Effector memory CD8-positive, alpha-beta T cell (primary cell): ENCODE results near the gene ETFB.
A peak's percentile ranks its signal among the peaks of the same experiment; 100 is the strongest.

Experiments used
- ATAC-seq: fragments of 150-1000 bp; cut with Tn5 transposase; replicated peaks from 2 replicates; pipeline ENCODE4 v1.10.0; 2021; ENCODE audit warnings: mild to moderate bottlenecking, moderate library complexity
- DNase-seq, 3 experiments: peaks; one replicate each; pipeline ENCODE4 v3.0.0; 2021
- H3K27ac Mint-ChIP-seq, 2 donors: one replicate each; pipeline ENCODE4 v1.8.0; 2022; ENCODE audit warnings: mild to moderate bottlenecking in 2 of 2, mixed read lengths in 2 of 2, moderate library complexity in 2 of 2
- H3K27me3 Mint-ChIP-seq, 2 donors: one replicate each; pipeline ENCODE4 v1.8.0; 2022; ENCODE audit warnings: mixed read lengths in 2 of 2
- H3K36me3 Mint-ChIP-seq: one replicate; pipeline ENCODE4 v1.8.0; 2022; ENCODE audit warnings: mild to moderate bottlenecking, moderate library complexity, mixed read lengths; ENCODE audit not compliant: insufficient read depth
- H3K4me1 Mint-ChIP-seq, 2 donors: one replicate each; pipeline ENCODE4 v1.8.0; 2022; ENCODE audit warnings: low read depth in 2 of 2, mixed read lengths in 2 of 2
- H3K4me3 Mint-ChIP-seq, 2 donors: one replicate each; pipeline ENCODE4 v1.8.0; 2022; ENCODE audit warnings: mild to moderate bottlenecking in 2 of 2, mixed read lengths in 2 of 2, moderate library complexity in 2 of 2
- H3K9me3 Mint-ChIP-seq, 2 donors: one replicate each; pipeline ENCODE4 v1.8.0; 2022; ENCODE audit warnings: mixed read lengths in 2 of 2

Gene ETFB

DNA sequence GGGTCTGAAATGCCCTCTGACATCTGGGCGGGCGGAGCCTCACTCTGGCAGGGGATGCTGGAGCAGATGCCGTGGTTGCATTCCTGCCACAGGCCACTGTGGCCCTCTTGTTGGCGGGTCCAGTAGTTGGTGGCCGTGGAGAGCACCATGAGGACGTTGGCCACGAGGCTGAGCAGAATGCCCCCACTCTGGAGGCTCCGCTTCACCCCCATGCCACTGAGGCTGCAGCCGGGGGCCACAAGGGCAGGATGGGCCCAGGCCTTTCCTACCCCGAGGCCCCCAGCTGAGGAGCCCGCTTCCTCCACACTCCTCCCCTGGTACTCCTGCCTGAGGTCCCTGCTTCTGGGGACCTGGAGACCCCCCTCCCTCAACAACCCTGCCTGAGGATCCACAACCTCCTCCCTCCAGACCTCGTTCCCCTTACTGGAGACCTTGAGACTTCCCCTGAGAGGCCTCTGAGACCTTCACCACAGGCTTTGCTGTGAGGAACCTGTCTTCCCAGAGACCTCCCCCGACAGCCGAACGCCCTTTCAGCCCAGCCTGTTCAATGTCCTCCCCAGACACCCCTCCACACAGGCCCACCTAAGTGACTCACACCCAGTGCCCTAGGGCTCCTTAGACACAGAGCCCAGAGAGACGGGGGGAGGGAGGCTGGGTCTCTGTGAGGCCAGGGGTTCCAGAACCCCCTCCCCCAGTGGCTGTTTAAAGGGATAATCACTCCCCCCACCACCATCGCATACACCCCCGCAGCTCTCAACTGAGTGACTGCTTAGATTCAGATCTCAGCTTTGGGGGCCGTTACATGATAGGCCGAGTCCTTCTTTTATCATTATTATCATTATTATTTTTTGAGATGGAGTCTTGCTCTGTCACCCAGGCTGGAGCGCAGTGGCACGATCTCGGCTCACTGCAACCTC, 2.4 kb upstream of the ETFB start, which contains the start of gene CLDND2:
Gene CLDND2, minus strand, starts transcription at position 638 of the 917 bp plus-strand sequence. Its CDS starts 426 bp downstream, at position 212.
- Mint-ChIP-seq H3K27me3 (no peaks in the 10 kb centered on the region), H3K36me3 (peaks cover 59% of the 10 kb centered on the region), H3K4me3 (peak within 1 kb of the TSS; percentile 89 to 97), H3K27ac (peak within 1 kb of the TSS; percentile 94 to 95), H3K4me1 (peaks cover 59 to 80% of the 10 kb centered on the region in 2 donors), H3K9me3 (no peaks in the 10 kb centered on the region)
- ATAC-seq: peak; percentile 3
- peak; percentile 46 to 56 (median 47) for DNase-seq

GRCh38 chr19:51367565-51368365, 1.6 kb upstream of the ETFB start:
- peaks cover 56 to 79% of the 10 kb centered on the region in 2 donors for H3K4me1 Mint-ChIP-seq

DNA sequence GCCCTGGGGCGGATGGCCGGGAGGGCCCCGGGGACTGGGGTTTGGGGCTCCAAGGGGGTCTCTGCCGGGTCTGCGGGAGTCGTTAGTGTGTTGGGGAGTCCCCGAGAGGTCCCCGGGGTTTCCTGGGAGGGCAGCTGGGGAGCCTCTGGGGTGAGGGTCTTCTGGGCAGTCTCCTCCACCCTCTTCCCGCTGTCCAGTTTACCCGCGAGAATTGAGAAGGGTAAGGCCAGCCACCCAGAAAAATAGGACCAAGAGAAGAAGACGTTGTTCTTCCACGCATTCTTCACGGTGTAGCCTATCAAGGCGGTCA, 1.0 kb upstream of the ETFB start:
- H3K9me3 Mint-ChIP-seq: no peaks in the 10 kb centered on the region
- H3K4me3 Mint-ChIP-seq: peak overlapping the region; percentile 89 to 97
- peak overlapping the region; percentile 94 to 95 for H3K27ac Mint-ChIP-seq
- H3K4me1 Mint-ChIP-seq: peaks cover 56 to 79% of the 10 kb centered on the region in 2 donors
- ATAC-seq (no peak), DNase-seq (no peak)
- no peaks in the 10 kb centered on the region for H3K27me3 Mint-ChIP-seq
- peaks cover 51% of the 10 kb centered on the region for H3K36me3 Mint-ChIP-seq

More at GRCh38 chr19:51367565-51368365, 1.6 kb upstream of the ETFB start:
- H3K27me3 Mint-ChIP-seq: no peaks in the 10 kb centered on the region
- H3K27ac Mint-ChIP-seq: peak overlapping the region; percentile 94 to 95
- H3K4me3 Mint-ChIP-seq: peak overlapping the region; percentile 89 to 97
- peaks cover 56% of the 10 kb centered on the region for H3K36me3 Mint-ChIP-seq
- no peaks in the 10 kb centered on the region for H3K9me3 Mint-ChIP-seq
- DNase-seq: peak; percentile 90 to 94 (median 92)
- ATAC-seq: peak; percentile 58

DNA sequence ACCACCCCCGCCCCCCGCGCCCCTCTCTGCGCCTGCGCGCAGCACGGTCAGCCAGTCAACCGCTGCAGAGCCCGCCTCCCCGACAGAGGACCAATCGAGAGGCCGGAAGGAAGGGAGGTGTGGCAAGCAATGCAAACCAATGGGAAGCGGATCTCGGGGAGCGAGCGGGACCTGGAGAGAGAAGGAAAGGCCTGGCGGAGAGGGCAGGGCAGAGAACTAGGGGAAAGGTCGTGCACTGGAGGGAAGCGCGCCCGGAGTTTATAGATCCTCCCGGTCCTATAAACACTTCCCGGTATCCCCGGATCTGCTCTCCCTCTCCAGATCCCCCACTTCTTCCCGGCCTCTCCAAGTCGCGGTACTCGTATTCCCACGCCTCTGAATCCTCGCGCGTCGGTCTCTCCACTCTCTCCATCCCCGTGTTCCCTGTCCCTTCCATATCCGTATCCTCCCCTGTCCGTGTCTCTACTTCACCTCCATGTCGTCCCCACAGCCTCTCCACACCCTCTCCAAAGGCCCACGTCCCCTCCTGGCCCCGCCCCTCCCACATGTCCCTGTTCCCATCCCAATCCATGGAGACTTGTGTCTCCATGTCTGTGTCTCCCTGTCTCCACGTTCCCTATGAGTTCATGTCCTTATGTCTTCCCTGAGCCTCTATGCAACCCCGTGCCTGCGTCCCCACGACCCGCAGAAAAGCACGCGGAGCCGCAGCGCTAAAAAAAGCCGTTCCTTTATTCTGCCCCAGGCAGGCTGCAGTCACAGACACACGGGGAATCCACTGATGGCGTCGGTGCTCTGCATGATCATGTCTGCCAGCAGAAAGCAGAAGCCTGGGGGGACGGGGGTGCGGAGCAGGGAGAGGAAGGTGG, 434 bp upstream of the ETFB start:
- peak overlapping the region; percentile 89 to 97 for H3K4me3 Mint-ChIP-seq
- H3K9me3 Mint-ChIP-seq: no peaks in the 10 kb centered on the region
- peak overlapping the region; percentile 94 to 95 for H3K27ac Mint-ChIP-seq
- peaks cover 50% of the 10 kb centered on the region for H3K36me3 Mint-ChIP-seq
- ATAC-seq (peak; percentile 32), DNase-seq (peak; percentile 76 to 82 (median 78))
- H3K27me3 Mint-ChIP-seq: no peaks in the 10 kb centered on the region
- peaks cover 56 to 75% of the 10 kb centered on the region in 2 donors for H3K4me1 Mint-ChIP-seq

GRCh38 chr19:51365211-51365964, 800 bp downstream of the ETFB start:
- no peaks in the 10 kb centered on the region for H3K9me3 Mint-ChIP-seq
- H3K27ac Mint-ChIP-seq: peak overlapping the region; percentile 94 to 95
- ATAC-seq (peak; percentile 6), DNase-seq (no peak)
- peaks cover 48 to 63% of the 10 kb centered on the region in 2 donors for H3K4me1 Mint-ChIP-seq
- H3K36me3 Mint-ChIP-seq: peaks cover 41% of the 10 kb centered on the region
- peak overlapping the region; percentile 89 to 97 for H3K4me3 Mint-ChIP-seq
- H3K27me3 Mint-ChIP-seq: no peaks in the 10 kb centered on the region

DNA sequence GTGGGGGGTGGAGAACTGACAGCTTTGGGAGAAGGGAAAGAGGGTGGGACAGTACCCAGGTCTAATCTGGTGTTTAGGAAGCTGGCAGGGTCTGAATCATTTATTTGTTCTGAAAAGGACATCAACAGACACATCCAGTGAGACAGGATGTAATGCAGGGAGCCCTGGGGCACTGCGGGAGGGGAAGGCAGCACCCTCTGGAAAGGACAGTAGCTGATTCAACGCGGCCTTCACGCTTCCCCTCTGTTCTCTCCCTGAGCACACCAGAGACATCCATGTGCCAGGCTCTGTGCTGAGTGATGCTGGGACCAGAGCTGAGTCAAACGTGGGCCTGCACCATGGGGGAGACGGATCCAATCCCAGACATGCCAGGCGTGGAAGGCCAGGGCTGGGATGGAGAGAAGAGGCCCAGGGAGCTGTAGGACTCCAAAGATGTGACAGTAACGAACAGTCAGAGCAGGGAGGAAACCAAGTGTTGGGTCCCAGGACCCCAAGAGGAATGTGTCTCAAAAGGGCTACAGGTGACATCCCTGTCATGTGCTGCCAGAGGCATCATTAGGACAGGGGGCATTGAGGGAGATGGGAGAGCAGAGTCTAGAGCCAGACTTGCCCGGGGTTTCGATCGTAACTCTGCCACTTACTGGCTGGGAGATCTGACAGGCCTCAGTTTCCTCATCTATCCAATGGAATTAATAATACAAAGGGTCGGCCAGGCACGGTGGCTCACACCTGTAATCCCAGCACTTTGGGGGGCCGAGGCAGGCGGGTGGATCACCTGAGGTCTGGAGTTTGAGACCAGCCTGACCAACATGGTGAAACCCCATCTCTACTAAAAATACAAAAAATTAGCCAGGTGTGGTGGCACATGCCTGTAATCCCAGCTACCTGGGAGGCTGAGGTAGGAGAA, 1.7 kb downstream of the ETFB start:
- H3K4me1 Mint-ChIP-seq: peaks cover 44 to 54% of the 10 kb centered on the region in 2 donors
- peak overlapping the region in 1 of 2 donors; percentile 73 for H3K27ac Mint-ChIP-seq
- no peak for DNase-seq
- peaks cover 37% of the 10 kb centered on the region for H3K36me3 Mint-ChIP-seq
- ATAC-seq: no peak
- no peaks in the 10 kb centered on the region for H3K27me3 Mint-ChIP-seq
- H3K4me3 Mint-ChIP-seq: peak overlapping the region; percentile 2 to 50
- H3K9me3 Mint-ChIP-seq: no peaks in the 10 kb centered on the region

- Mint-ChIP-seq H3K36me3 (peaks cover 17% of the 10 kb centered on the region), H3K4me3 (no peak overlapping the region), H3K9me3 (no peaks in the 10 kb centered on the region), H3K27me3 (no peaks in the 10 kb centered on the region), H3K4me1 (peaks cover 29 to 32% of the 10 kb centered on the region in 2 donors), H3K27ac (no peak overlapping the region)
- no peak for ATAC-seq
- no peak for DNase-seq
These were observed 4.9 kb downstream of the ETFB start for GRCh38 chr19:51361239-51361638.

GRCh38 chr19:51359294-51359693, 6.9 kb downstream of the ETFB start:
- Mint-ChIP-seq H3K36me3 (peaks cover 10% of the 10 kb centered on the region), H3K27ac (peak overlapping the region in 1 of 2 donors; percentile 46), H3K9me3 (no peaks in the 10 kb centered on the region), H3K4me3 (no peak overlapping the region), H3K27me3 (no peaks in the 10 kb centered on the region), H3K4me1 (peaks cover 19 to 20% of the 10 kb centered on the region in 2 donors)
- DNase-seq (no peak), ATAC-seq (no peak)

DNA sequence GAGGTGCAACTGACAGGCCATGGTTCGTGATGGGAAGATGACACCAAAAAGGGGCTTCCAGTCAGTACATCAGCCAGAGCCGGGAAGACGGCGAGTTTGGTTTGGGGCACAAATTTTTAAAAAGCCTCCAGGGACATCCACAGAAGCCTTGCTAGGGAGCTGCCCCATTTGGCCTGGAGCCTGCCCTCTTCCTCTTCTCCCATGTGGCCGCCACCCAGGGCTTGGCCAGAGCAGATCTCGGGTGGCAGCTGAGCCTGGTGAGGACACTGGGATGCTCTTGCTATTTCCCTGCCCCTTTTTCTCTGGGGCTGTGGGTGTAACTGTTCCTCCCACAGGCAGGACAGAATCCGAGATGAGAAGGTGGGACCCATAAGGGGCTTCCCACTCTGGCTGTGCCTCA, 8.2 kb downstream of the ETFB start:
- peaks cover 8 to 9% of the 10 kb centered on the region in 2 donors for H3K4me1 Mint-ChIP-seq
- H3K27ac Mint-ChIP-seq: no peak overlapping the region
- no peaks in the 10 kb centered on the region for H3K9me3 Mint-ChIP-seq
- H3K36me3 Mint-ChIP-seq: peaks cover 7% of the 10 kb centered on the region
- H3K4me3 Mint-ChIP-seq: no peak overlapping the region
- H3K27me3 Mint-ChIP-seq: no peaks in the 10 kb centered on the region
- DNase-seq (no peak), ATAC-seq (no peak)

- ATAC-seq (no peak), DNase-seq (no peak)
- peaks cover 3 to 5% of the 10 kb centered on the region in 2 donors for H3K4me1 Mint-ChIP-seq
- H3K9me3 Mint-ChIP-seq: no peaks in the 10 kb centered on the region
- H3K36me3 Mint-ChIP-seq: peaks cover 11% of the 10 kb centered on the region
- H3K4me3 Mint-ChIP-seq: no peak overlapping the region
- H3K27ac Mint-ChIP-seq: no peak overlapping the region
- H3K27me3 Mint-ChIP-seq: no peaks in the 10 kb centered on the region
These were observed 9.9 kb downstream of the ETFB start for GRCh38 chr19:51356159-51356801.

DNA sequence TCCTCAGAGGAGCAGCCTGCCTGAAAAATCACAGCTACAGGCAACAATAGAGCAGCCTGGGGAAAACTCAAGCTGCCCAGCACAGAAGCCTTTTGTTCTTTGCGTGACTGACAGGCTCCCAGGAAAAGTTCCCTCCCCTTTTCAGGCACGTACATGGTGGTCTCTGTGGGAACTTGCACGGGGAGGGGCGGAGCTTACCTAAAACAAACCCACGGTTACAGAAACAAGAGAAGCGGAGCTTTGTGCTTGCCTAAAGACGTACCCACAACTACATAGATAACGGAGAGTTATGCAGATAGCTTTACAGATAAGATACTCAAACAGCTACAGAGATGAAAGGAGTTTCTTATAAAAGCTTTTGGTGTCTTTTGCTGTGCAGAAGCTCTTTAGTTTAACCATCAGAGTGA, 11.4 kb downstream of the ETFB start:
- DNase-seq (no peak), ATAC-seq (no peak)
- Mint-ChIP-seq H3K4me3 (no peak overlapping the region), H3K27me3 (no peaks in the 10 kb centered on the region), H3K36me3 (peaks cover 11% of the 10 kb centered on the region), H3K27ac (peak overlapping the region in 1 of 2 donors; percentile 56), H3K9me3 (no peaks in the 10 kb centered on the region), H3K4me1 (peaks cover 3 to 5% of the 10 kb centered on the region in 2 donors)
